Measurements from ENCODE around the gene BMPR1B. TPM values are rescaled to one million over a fixed set of nuclear protein-coding genes. Genes with fewer than 3 reads are reported as not detected.

BMPR1B gene
- total and polyA plus RNA-seq, 10 donors, result 0.12 to 2.4 (median 1.2) TPM

- DNase-seq, result no peak
- no peak overlapping the region for H3K4me3 ChIP-seq
- TF ChIP-seq POLR2AphosphoS5 (IDR thresholded peaks at IDR 0.05) (no peak), POLR2A (IDR thresholded peaks at IDR 0.05) (no peak), CTCF (IDR thresholded peaks at IDR 0.05 in 8 of 11, conservative IDR thresholded peaks at IDR 0.05 in 3 of 11) (no peak)
- H3K36me3 ChIP-seq, result no peaks in the 10 kb centered on the region
- 72 to 85% (median 83%) methylated on average over 1 of the region's 1 CpG for WGBS, 5 donors
- no peak overlapping the region for H3K27ac ChIP-seq
- H3K4me1 ChIP-seq, result no peaks in the 10 kb centered on the region
- no peaks in the 10 kb centered on the region for H3K27me3 ChIP-seq (replicated peaks in 1 of 7)
- no peaks in the 10 kb centered on the region for H3K9me3 ChIP-seq
- intact Hi-C loops (cut with DNase I; ENCODE audit: low total_unique reads), result no loop called here
Observed at GRCh38 chr4:94927696-94928095, 169.9 kb downstream of the BMPR1B start.

GRCh38 chr4:94929696-94930095 is 171.9 kb downstream of the BMPR1B start:
- Histone ChIP-seq H3K27ac (no peak overlapping the region), H3K27me3 (replicated peaks in 1 of 7) (no peaks in the 10 kb centered on the region), H3K36me3 (no peaks in the 10 kb centered on the region), H3K4me1 (no peaks in the 10 kb centered on the region), H3K4me3 (no peak overlapping the region), H3K9me3 (no peaks in the 10 kb centered on the region)
- DNase-seq, result no peak
- no peak for TF ChIP-seq CTCF (IDR thresholded peaks at IDR 0.05 in 8 of 11, conservative IDR thresholded peaks at IDR 0.05 in 3 of 11)
- TF ChIP-seq POLR2A (IDR thresholded peaks at IDR 0.05), result no peak
- TF ChIP-seq POLR2AphosphoS5 (IDR thresholded peaks at IDR 0.05), result no peak
- 81 to 93% (median 88%) methylated on average over 5 of the region's 5 CpGs for WGBS, 5 donors
- intact Hi-C loops (cut with DNase I; ENCODE audit: low total_unique reads), result no loop called here

- no peak for TF ChIP-seq POLR2AphosphoS5 (IDR thresholded peaks at IDR 0.05)
- no peak for TF ChIP-seq POLR2A (IDR thresholded peaks at IDR 0.05)
- TF ChIP-seq CTCF (IDR thresholded peaks at IDR 0.05 in 8 of 11, conservative IDR thresholded peaks at IDR 0.05 in 3 of 11), result no peak
- Histone ChIP-seq H3K27ac (no peak overlapping the region), H3K4me1 (no peaks in the 10 kb centered on the region), H3K27me3 (replicated peaks in 1 of 7) (no peaks in the 10 kb centered on the region), H3K9me3 (no peaks in the 10 kb centered on the region), H3K4me3 (no peak overlapping the region), H3K36me3 (no peaks in the 10 kb centered on the region)
- DNase-seq, result no peak
- WGBS, 5 donors, result 89 to 98% (median 91%) methylated on average over 7 of the region's 7 CpGs
- intact Hi-C loops (cut with DNase I; ENCODE audit: low total_unique reads), result no loop called here
Observed at GRCh38 chr4:94931626-94932025, 173.9 kb downstream of the BMPR1B start.

GRCh38 chr4:94932366-94932765 is 174.6 kb downstream of the BMPR1B start:
- Histone ChIP-seq H3K27ac (no peak overlapping the region), H3K4me1 (no peaks in the 10 kb centered on the region), H3K36me3 (no peaks in the 10 kb centered on the region), H3K27me3 (replicated peaks in 1 of 7) (no peaks in the 10 kb centered on the region), H3K9me3 (no peaks in the 10 kb centered on the region), H3K4me3 (no peak overlapping the region)
- intact Hi-C loops (cut with DNase I; ENCODE audit: low total_unique reads), result no loop called here
- TF ChIP-seq POLR2AphosphoS5 (IDR thresholded peaks at IDR 0.05) (no peak), POLR2A (IDR thresholded peaks at IDR 0.05) (no peak), CTCF (IDR thresholded peaks at IDR 0.05 in 8 of 11, conservative IDR thresholded peaks at IDR 0.05 in 3 of 11) (no peak)
- DNase-seq, result no peak
